Colon (tissue), 2 donors: ENCODE data around the gene ACER3.
"Not testable (repeated sequence)": the region's sequence is repeated elsewhere in the genome, so short reads cannot be mapped to it uniquely, and the experiment has no call there.

Experiments used
- FAIRE-seq: peaks from 2 replicates; lab custom pipeline; 2012; peaks lifted over from hg19 to GRCh38; lab: Jason Lieb, UNC
- donor health status: control.
- donor health status: control.

ACER3 gene

GRCh38 chr11:76836613-76837291, 24.0 kb upstream of the ACER3 start:
- FAIRE-seq: no peak

- no peak for FAIRE-seq
Measured at GRCh38 chr11:76837696-76838677, 22.7 kb upstream of the ACER3 start.

GRCh38 chr11:76838678-76839068, 22.0 kb upstream of the ACER3 start:
- no peak for FAIRE-seq

GRCh38 chr11:76839311-76839710, 21.4 kb upstream of the ACER3 start:
- FAIRE-seq: no peak

GRCh38 chr11:76841923-76842452, 18.7 kb upstream of the ACER3 start:
- no peak for FAIRE-seq

- FAIRE-seq: no peak
Measured at GRCh38 chr11:76843907-76844306, 16.8 kb upstream of the ACER3 start.

- FAIRE-seq: no peak
Measured at GRCh38 chr11:76844511-76844910, 16.2 kb upstream of the ACER3 start.

GRCh38 chr11:76845069-76845468, 15.6 kb upstream of the ACER3 start:
- no peak for FAIRE-seq

GRCh38 chr11:76846441-76846840, 14.3 kb upstream of the ACER3 start:
- FAIRE-seq: no peak

- FAIRE-seq: no peak
Measured at GRCh38 chr11:76849376-76849775, 11.3 kb upstream of the ACER3 start.

GRCh38 chr11:76850130-76850529, 10.6 kb upstream of the ACER3 start:
- no peak for FAIRE-seq

- no peak for FAIRE-seq
Measured at GRCh38 chr11:76850815-76851214, 9.9 kb upstream of the ACER3 start.

GRCh38 chr11:76854709-76855108, 6.0 kb upstream of the ACER3 start:
- no peak for FAIRE-seq

GRCh38 chr11:76855670-76856069, 5.0 kb upstream of the ACER3 start:
- not testable (repeated sequence) for FAIRE-seq

GRCh38 chr11:76856106-76856505, 4.6 kb upstream of the ACER3 start:
- no peak for FAIRE-seq

- FAIRE-seq: no peak
Measured at GRCh38 chr11:76856571-76856970, 4.1 kb upstream of the ACER3 start.

GRCh38 chr11:76857781-76858410, 2.8 kb upstream of the ACER3 start:
- no peak for FAIRE-seq

- no peak for FAIRE-seq
Measured at GRCh38 chr11:76859708-76860227, 950 bp upstream of the ACER3 start.

- FAIRE-seq: no peak
Measured at GRCh38 chr11:76861490-76861953, 804 bp downstream of the ACER3 start.

- not testable (repeated sequence) for FAIRE-seq
Measured at GRCh38 chr11:76862794-76863193, 2.1 kb downstream of the ACER3 start.

GRCh38 chr11:76863196-76863777, 2.6 kb downstream of the ACER3 start:
- FAIRE-seq: no peak
